ENCODE results near the gene ANG.

- TF ChIP-seq, protein P1, sequence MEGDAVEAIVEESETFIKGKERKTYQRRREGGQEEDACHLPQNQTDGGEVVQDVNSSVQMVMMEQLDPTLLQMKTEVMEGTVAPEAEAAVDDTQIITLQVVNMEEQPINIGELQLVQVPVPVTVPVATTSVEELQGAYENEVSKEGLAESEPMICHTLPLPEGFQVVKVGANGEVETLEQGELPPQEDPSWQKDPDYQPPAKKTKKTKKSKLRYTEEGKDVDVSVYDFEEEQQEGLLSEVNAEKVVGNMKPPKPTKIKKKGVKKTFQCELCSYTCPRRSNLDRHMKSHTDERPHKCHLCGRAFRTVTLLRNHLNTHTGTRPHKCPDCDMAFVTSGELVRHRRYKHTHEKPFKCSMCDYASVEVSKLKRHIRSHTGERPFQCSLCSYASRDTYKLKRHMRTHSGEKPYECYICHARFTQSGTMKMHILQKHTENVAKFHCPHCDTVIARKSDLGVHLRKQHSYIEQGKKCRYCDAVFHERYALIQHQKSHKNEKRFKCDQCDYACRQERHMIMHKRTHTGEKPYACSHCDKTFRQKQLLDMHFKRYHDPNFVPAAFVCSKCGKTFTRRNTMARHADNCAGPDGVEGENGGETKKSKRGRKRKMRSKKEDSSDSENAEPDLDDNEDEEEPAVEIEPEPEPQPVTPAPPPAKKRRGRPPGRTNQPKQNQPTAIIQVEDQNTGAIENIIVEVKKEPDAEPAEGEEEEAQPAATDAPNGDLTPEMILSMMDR (IDR thresholded peaks at IDR 0.05; ENCODE audit: low read length), result no peak
- no peak for TF ChIP-seq EZH2 (IDR thresholded peaks at IDR 0.05; ENCODE audit: borderline replicate concordance, low read length)
Observed at GRCh38 chr14:20732979-20733635, 44.5 kb downstream of the ANG start.
